ENCODE measurements around the gene ELL2.

The ELL2 gene

GRCh38 chr5:95862671-95863382 lies 98.8 kb downstream of the ELL2 start:
- Histone ChIP-seq H3K4me1 (peaks cover 0 to 82% (median 44%) of the 10 kb centered on the region in 4 donors), H3K27me3 (no peaks in the 10 kb centered on the region), H3K27ac (peak overlapping the region; percentile 89 to 97), H3K4me3 (no peak overlapping the region), H3K36me3 (no peaks in the 10 kb centered on the region), H3K9me3 (no peaks in the 10 kb centered on the region)
- TF ChIP-seq, protein P1, sequence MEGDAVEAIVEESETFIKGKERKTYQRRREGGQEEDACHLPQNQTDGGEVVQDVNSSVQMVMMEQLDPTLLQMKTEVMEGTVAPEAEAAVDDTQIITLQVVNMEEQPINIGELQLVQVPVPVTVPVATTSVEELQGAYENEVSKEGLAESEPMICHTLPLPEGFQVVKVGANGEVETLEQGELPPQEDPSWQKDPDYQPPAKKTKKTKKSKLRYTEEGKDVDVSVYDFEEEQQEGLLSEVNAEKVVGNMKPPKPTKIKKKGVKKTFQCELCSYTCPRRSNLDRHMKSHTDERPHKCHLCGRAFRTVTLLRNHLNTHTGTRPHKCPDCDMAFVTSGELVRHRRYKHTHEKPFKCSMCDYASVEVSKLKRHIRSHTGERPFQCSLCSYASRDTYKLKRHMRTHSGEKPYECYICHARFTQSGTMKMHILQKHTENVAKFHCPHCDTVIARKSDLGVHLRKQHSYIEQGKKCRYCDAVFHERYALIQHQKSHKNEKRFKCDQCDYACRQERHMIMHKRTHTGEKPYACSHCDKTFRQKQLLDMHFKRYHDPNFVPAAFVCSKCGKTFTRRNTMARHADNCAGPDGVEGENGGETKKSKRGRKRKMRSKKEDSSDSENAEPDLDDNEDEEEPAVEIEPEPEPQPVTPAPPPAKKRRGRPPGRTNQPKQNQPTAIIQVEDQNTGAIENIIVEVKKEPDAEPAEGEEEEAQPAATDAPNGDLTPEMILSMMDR (IDR thresholded peaks at IDR 0.05): no peak
- no peak for DNase-seq
- intact Hi-C loops (cut with DNase I; ENCODE audit: low total_unique reads): no loop called here

GRCh38 chr5:95861864-95862561 lies 99.6 kb downstream of the ELL2 start:
- intact Hi-C loops (cut with DNase I; ENCODE audit: low total_unique reads): no loop called here
- DNase-seq: no peak
- Histone ChIP-seq H3K9me3 (no peaks in the 10 kb centered on the region), H3K27ac (peak overlapping the region; percentile 89 to 97), H3K36me3 (no peaks in the 10 kb centered on the region), H3K27me3 (no peaks in the 10 kb centered on the region), H3K4me3 (no peak overlapping the region), H3K4me1 (peaks cover 0 to 87% (median 51%) of the 10 kb centered on the region in 4 donors)
- TF ChIP-seq, protein P1 (IDR thresholded peaks at IDR 0.05): no peak

GRCh38 chr5:95861221-95861863 lies 100.3 kb downstream of the ELL2 start:
- Histone ChIP-seq H3K27ac (peak overlapping the region; percentile 89 to 97), H3K4me1 (peaks cover 0 to 89% (median 58%) of the 10 kb centered on the region in 4 donors), H3K4me3 (no peak overlapping the region), H3K36me3 (no peaks in the 10 kb centered on the region), H3K9me3 (no peaks in the 10 kb centered on the region), H3K27me3 (no peaks in the 10 kb centered on the region)
- intact Hi-C loops (cut with DNase I; ENCODE audit: low total_unique reads): no loop called here
- peak; percentile 92 to 93 for DNase-seq
- TF ChIP-seq, protein P1 (IDR thresholded peaks at IDR 0.05): no peak

DNA sequence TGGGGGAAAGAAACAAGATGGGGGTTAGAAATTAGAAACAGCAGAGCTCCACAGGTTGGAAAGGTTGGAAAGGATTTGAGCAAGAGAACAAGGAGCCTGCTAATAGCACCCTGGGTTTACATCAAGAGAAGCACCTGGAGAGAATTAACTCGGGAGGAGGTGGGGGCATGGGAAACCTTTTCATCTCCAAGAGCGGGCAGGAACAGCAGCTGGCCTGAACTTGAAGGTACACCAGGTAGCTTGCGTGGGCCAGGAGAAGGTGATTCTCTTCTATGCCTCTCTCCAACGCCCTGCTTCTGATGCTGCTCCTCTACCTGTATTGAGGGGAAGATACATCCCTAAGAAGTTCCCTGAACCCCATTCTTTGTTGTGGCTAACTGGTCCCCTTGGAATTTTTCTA lies 102.0 kb downstream of the ELL2 start:
- no peaks in the 10 kb centered on the region for H3K9me3 ChIP-seq
- TF ChIP-seq, protein P1 (IDR thresholded peaks at IDR 0.05): no peak
- no peak for DNase-seq
- no peaks in the 10 kb centered on the region for H3K36me3 ChIP-seq
- H3K4me1 ChIP-seq: peaks cover 0 to 87% (median 57%) of the 10 kb centered on the region in 4 donors
- intact Hi-C loops (cut with DNase I; ENCODE audit: low total_unique reads): loop anchor here (2.0 to 10.0 kb wide), 4 partner anchors 99 to 803 kb away; partner anchors contain the start of gene CAST
- peak overlapping the region; percentile 89 to 97 for H3K27ac ChIP-seq
- H3K27me3 ChIP-seq: no peaks in the 10 kb centered on the region
- no peak overlapping the region for H3K4me3 ChIP-seq

DNA sequence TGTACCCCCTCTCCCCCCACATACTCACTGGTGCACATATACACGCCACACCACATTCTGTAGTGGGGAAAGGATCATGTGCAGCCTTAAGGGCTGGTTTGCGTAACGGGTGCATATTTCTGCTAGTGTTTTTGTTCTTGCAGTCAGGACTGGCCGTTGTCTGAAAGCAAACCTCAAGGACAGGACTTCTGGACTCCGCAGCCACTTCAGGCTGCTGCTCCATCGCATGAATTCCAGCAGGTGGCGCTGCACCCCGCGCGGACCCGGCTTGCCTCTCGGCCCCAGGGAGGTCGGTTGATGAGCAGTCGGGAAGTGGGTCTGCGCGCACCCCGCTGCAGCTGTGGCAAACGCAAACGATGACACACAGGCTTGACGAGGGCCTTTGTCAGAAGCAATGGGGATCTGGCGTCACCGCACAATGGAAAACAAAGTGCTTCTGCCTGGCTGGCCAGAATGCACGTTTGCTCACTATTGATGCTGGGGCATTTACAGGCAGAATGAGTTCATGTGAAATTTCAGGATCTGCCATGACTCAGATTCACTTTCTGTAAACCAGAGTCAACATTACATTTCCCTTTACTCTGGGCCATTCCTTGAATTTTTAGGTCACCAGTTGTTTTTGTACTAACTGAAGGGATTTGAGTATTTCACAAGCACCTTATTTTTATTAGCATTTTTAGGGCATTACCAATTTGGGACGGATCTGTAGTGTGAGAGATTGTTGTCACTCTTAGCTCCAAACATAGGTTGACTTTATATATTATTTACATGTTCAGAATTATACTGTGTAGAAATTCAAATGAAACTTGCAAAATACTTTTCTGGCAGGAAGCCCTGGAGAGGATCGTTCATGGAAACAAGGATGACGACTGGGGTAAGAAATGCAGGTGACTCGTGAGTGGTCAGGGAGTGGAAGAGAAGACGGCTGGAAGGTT lies 102.7 kb downstream of the ELL2 start:
- peak overlapping the region; percentile 89 to 97 for H3K27ac ChIP-seq
- H3K4me1 ChIP-seq: peaks cover 0 to 80% (median 55%) of the 10 kb centered on the region in 4 donors
- TF ChIP-seq, protein P1 (IDR thresholded peaks at IDR 0.05): peak; percentile 99 to 100
- no peaks in the 10 kb centered on the region for H3K9me3 ChIP-seq
- peak overlapping the region; percentile 15 to 25 for H3K4me3 ChIP-seq
- DNase-seq: peak; percentile 93 to 99
- H3K27me3 ChIP-seq: no peaks in the 10 kb centered on the region
- H3K36me3 ChIP-seq: no peaks in the 10 kb centered on the region
- intact Hi-C loops (cut with DNase I; ENCODE audit: low total_unique reads): loop anchor here (2.0 to 10.0 kb wide), 4 partner anchors 100 to 804 kb away; partner anchors contain the start of gene CAST

Data from tibial artery (tissue), 4 donors.